GM12873 (cell line): Measurements from ENCODE around the gene ST6GALNAC3.

Experiments used
- CTCF ChIP-seq: IDR thresholded peaks from 2 replicates; pipeline ENCODE4 v1.5.1; 2012; ENCODE audit warnings: low read depth, mild to moderate bottlenecking, moderate library complexity, low read length, control low read depth; ENCODE audit not compliant: insufficient read depth; ENCODE audit errors: missing control alignments

ST6GALNAC3 gene

GRCh38 chr1:76218888-76219287 is 144.3 kb downstream of the ST6GALNAC3 start:
- TF ChIP-seq CTCF = no peak

- TF ChIP-seq CTCF = no peak
These were observed 144.8 kb downstream of the ST6GALNAC3 start for GRCh38 chr1:76219366-76219818.

GRCh38 chr1:76224752-76225151 is 150.2 kb downstream of the ST6GALNAC3 start:
- no peak for TF ChIP-seq CTCF

- no peak for TF ChIP-seq CTCF
These were observed 151.0 kb downstream of the ST6GALNAC3 start for GRCh38 chr1:76225526-76225925.

GRCh38 chr1:76227621-76228020 is 153.1 kb downstream of the ST6GALNAC3 start:
- TF ChIP-seq CTCF = no peak

GRCh38 chr1:76229279-76230005 is 154.9 kb downstream of the ST6GALNAC3 start:
- no peak for TF ChIP-seq CTCF

- no peak for TF ChIP-seq CTCF
These were observed 156.3 kb downstream of the ST6GALNAC3 start for GRCh38 chr1:76230842-76231281.
